ENCODE data around the gene TYRP1.
A peak's percentile ranks its signal among the peaks of the same experiment; 100 is the strongest.
"Not testable (repeated sequence)": the region's sequence is repeated elsewhere in the genome, so short reads cannot be mapped to it uniquely, and the experiment has no call there.

TYRP1 gene

GRCh38 chr9:12693141-12693540 is at the start of gene TYRP1:
Gene TYRP1, plus strand, starts transcription at chr9:12693385. Its CDS starts 612 bp downstream, at chr9:12693997.
- DNase-seq (ENCODE audit: insufficient read length, low spot score) (no peak), FAIRE-seq (no peak)

GRCh38 chr9:12643686-12644085 is 49.5 kb upstream of the TYRP1 start:
- FAIRE-seq (no peak), DNase-seq (ENCODE audit: insufficient read length, low spot score) (no peak)

GRCh38 chr9:12648925-12649324 is 44.3 kb upstream of the TYRP1 start:
- FAIRE-seq (no peak), DNase-seq (ENCODE audit: insufficient read length, low spot score) (no peak)

GRCh38 chr9:12651125-12651524 is 42.1 kb upstream of the TYRP1 start:
- FAIRE-seq (no peak), DNase-seq (ENCODE audit: insufficient read length, low spot score) (no peak)

- DNase-seq (ENCODE audit: insufficient read length, low spot score), result no peak
- no peak for FAIRE-seq
Measured at GRCh38 chr9:12652973-12653372, 40.2 kb upstream of the TYRP1 start.

GRCh38 chr9:12656803-12657202 is 36.4 kb upstream of the TYRP1 start:
- DNase-seq (ENCODE audit: insufficient read length, low spot score) (no peak), FAIRE-seq (no peak)

GRCh38 chr9:12657233-12657632 is 36.0 kb upstream of the TYRP1 start:
- no peak for DNase-seq (ENCODE audit: insufficient read length, low spot score)
- no peak for FAIRE-seq

GRCh38 chr9:12657998-12658397 is 35.2 kb upstream of the TYRP1 start:
- no peak for FAIRE-seq
- no peak for DNase-seq (ENCODE audit: insufficient read length, low spot score)

GRCh38 chr9:12658531-12659209 is 34.5 kb upstream of the TYRP1 start:
- FAIRE-seq, result no peak
- DNase-seq (ENCODE audit: insufficient read length, low spot score), result no peak

GRCh38 chr9:12659220-12659619 is 34.0 kb upstream of the TYRP1 start:
- DNase-seq (ENCODE audit: insufficient read length, low spot score) (no peak), FAIRE-seq (no peak)

GRCh38 chr9:12666813-12667212 is 26.4 kb upstream of the TYRP1 start:
- FAIRE-seq (no peak), DNase-seq (ENCODE audit: insufficient read length, low spot score) (no peak)

- DNase-seq (ENCODE audit: insufficient read length, low spot score), result no peak
- FAIRE-seq, result no peak
Measured at GRCh38 chr9:12667892-12668291, 25.3 kb upstream of the TYRP1 start.

GRCh38 chr9:12670006-12670405 is 23.2 kb upstream of the TYRP1 start:
- no peak for FAIRE-seq
- DNase-seq (ENCODE audit: insufficient read length, low spot score), result no peak

GRCh38 chr9:12674961-12675360 is 18.2 kb upstream of the TYRP1 start:
- DNase-seq (ENCODE audit: insufficient read length, low spot score) (no peak), FAIRE-seq (no peak)

- DNase-seq (ENCODE audit: insufficient read length, low spot score); FAIRE-seq: not testable (repeated sequence)
Measured at GRCh38 chr9:12677462-12678126, 15.6 kb upstream of the TYRP1 start.

GRCh38 chr9:12680341-12680740 is 12.8 kb upstream of the TYRP1 start:
- FAIRE-seq, result no peak
- DNase-seq (ENCODE audit: insufficient read length, low spot score), result peak; percentile 14

- DNase-seq (ENCODE audit: insufficient read length, low spot score) (no peak), FAIRE-seq (no peak)
Measured at GRCh38 chr9:12680757-12681156, 12.4 kb upstream of the TYRP1 start.

GRCh38 chr9:12681620-12682019 is 11.6 kb upstream of the TYRP1 start:
- no peak for FAIRE-seq
- DNase-seq (ENCODE audit: insufficient read length, low spot score), result no peak

- no peak for FAIRE-seq
Measured at GRCh38 chr9:12684974-12685373, 8.2 kb upstream of the TYRP1 start.

GRCh38 chr9:12689233-12689632 is 4.0 kb upstream of the TYRP1 start:
- DNase-seq (ENCODE audit: insufficient read length, low spot score), result no peak
- no peak for FAIRE-seq

More at GRCh38 chr9:12684974-12685373, 8.2 kb upstream of the TYRP1 start:
- DNase-seq (ENCODE audit: insufficient read length, low spot score), result peak; percentile 4

- FAIRE-seq, result no peak
Measured at GRCh38 chr9:12694013-12694412, 828 bp downstream of the TYRP1 start.

GRCh38 chr9:12695474-12695873 is 2.3 kb downstream of the TYRP1 start:
- no peak for DNase-seq (ENCODE audit: insufficient read length, low spot score)
- FAIRE-seq, result no peak

More at GRCh38 chr9:12694013-12694412, 828 bp downstream of the TYRP1 start:
- no peak for DNase-seq (ENCODE audit: insufficient read length, low spot score)
